Peyer's patch (tissue), 4 donors: Measurements from ENCODE around the gene PTPRK. TPM values are rescaled to one million over a fixed set of nuclear protein-coding genes. Genes with fewer than 3 reads are reported as not detected.

Experiments
- DNase-seq, 3 donors: peaks; one replicate each; pipeline ENCODE4 v3.0.0-alpha.2; 2017 to 2019
- H3K27ac ChIP-seq, 4 donors: fragments of 200-600 bp; sonication (generic); one replicate each; pipeline ENCODE4 v1.5.1; 2016 to 2019
- H3K27me3 ChIP-seq, 2 donors: fragments of 200-600 bp; sonication (generic); one replicate each; pipeline ENCODE4 v1.5.1; 2019
- H3K36me3 ChIP-seq, 3 donors: fragments of 200-600 bp; sonication (generic); one replicate each; pipeline ENCODE4 v1.5.1; 2016 to 2019
- H3K4me1 ChIP-seq, 4 donors: fragments of 200-600 bp; sonication (generic); one replicate each; pipeline ENCODE4 v1.5.1; 2016 to 2019
- H3K4me3 ChIP-seq, 4 donors: fragments of 200-600 bp; sonication (generic); 1 replicate in 3 of 4; 2 replicates in 1 of 4; pipeline ENCODE4 v1.5.1; 2016 to 2019; ENCODE audit warnings: mild to moderate bottlenecking in 1 of 4
- H3K9me3 ChIP-seq, 4 donors: fragments of 200-600 bp; sonication (generic); one replicate each; pipeline ENCODE4 v1.5.1; 2016 to 2019; ENCODE audit warnings: mild to moderate bottlenecking in 1 of 4
- POLR2A ChIP-seq, 2 donors: fragments of 450-650 bp; IDR thresholded peaks; one replicate each; pipeline ENCODE4 v1.5.1; 2017; ENCODE audit warnings: antibody characterized with exemption in 2 of 2, mild to moderate bottlenecking in 2 of 2, moderate library complexity in 2 of 2
- total RNA-seq, 4 donors: library from RNA; depleted of rRNA; stranded (reverse); fragments of >200 nt; gene quantifications; one replicate each; pipeline ENCODE4 v1.1.0, GENCODE V29; 2016
- TF ChIP-seq, protein P1 (sequence below), 6 experiments: fragments of 450-650 bp in 4 of 6; fragments of 200-600 bp in 2 of 6; sonication (generic) in 1 of 6; IDR thresholded peaks; one replicate each; pipeline ENCODE4 v1.5.1; 2017 to 2019; ENCODE audit warnings: antibody characterized with exemption in 6 of 6, mild to moderate bottlenecking in 3 of 6, moderate library complexity in 1 of 6

Gene PTPRK
- total RNA-seq, 4 donors from 2014 or later = 109 to 192 (median 153) TPM

DNA sequence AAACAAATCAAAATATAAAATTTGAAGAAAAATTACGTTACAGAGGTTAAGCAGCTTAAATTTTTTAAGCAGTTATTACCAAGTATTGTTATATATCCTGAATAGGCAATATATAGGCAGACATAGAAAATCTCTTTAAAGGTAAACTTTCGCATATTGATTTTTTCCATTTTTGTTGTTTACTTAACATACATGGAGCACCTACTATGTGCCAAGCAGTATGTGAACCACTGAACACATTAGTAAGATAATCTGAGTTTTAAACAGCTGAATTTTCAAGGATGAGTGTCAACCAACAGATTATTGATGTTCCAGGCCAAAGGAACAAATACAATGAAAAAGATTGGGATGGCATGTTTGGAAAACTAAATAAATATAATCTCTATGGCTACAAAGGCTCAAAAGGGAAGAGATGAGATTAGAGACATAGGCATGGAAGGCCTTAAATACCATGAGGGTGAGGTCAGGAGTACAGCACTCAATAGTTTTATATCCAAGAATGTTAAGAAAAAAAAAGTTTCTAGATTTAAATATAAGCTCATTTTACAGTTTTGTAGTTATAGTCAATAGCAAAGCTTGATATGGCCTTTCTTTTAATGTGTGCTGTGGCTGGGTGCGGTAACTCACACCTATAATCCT lies 277.5 kb downstream of the PTPRK start:
- H3K36me3 ChIP-seq = no peaks in the 10 kb centered on the region
- no peaks in the 10 kb centered on the region for H3K4me1 ChIP-seq
- no peak overlapping the region for H3K4me3 ChIP-seq
- TF ChIP-seq, protein P1, sequence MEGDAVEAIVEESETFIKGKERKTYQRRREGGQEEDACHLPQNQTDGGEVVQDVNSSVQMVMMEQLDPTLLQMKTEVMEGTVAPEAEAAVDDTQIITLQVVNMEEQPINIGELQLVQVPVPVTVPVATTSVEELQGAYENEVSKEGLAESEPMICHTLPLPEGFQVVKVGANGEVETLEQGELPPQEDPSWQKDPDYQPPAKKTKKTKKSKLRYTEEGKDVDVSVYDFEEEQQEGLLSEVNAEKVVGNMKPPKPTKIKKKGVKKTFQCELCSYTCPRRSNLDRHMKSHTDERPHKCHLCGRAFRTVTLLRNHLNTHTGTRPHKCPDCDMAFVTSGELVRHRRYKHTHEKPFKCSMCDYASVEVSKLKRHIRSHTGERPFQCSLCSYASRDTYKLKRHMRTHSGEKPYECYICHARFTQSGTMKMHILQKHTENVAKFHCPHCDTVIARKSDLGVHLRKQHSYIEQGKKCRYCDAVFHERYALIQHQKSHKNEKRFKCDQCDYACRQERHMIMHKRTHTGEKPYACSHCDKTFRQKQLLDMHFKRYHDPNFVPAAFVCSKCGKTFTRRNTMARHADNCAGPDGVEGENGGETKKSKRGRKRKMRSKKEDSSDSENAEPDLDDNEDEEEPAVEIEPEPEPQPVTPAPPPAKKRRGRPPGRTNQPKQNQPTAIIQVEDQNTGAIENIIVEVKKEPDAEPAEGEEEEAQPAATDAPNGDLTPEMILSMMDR (IDR thresholded peaks at IDR 0.05) = no peak
- TF ChIP-seq POLR2A (IDR thresholded peaks at IDR 0.05) = no peak
- H3K27me3 ChIP-seq = no peaks in the 10 kb centered on the region
- DNase-seq = no peak
- H3K9me3 ChIP-seq = no peaks in the 10 kb centered on the region
- no peak overlapping the region for H3K27ac ChIP-seq

DNA sequence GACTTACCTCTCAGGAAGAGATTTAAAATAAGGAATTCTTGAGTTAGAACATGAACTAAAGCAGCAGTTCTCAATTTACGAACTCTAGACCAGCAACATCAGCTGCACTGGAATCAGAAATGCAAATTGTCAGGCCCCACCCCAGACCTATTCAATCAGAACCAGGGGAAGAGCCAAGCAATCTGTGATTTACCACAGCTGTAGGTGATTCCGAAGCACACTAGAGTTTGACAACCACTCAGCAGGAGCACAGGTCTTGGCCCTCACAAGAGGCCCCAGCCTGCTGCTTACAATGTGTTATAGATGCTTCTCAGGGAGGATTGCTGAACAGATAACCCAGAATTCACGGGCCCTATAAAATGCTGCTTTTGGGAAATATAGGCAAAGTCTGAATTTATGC lies 279.2 kb downstream of the PTPRK start:
- H3K27me3 ChIP-seq = no peaks in the 10 kb centered on the region
- no peaks in the 10 kb centered on the region for H3K9me3 ChIP-seq
- DNase-seq = peak in 1 of 3 donors; percentile 25
- peak overlapping the region in 1 of 4 donors; percentile 13 for H3K27ac ChIP-seq
- H3K36me3 ChIP-seq = no peaks in the 10 kb centered on the region
- H3K4me3 ChIP-seq = no peak overlapping the region
- H3K4me1 ChIP-seq = no peaks in the 10 kb centered on the region
- TF ChIP-seq POLR2A (IDR thresholded peaks at IDR 0.05) = no peak
- TF ChIP-seq, protein P1 (IDR thresholded peaks at IDR 0.05) = no peak

DNA sequence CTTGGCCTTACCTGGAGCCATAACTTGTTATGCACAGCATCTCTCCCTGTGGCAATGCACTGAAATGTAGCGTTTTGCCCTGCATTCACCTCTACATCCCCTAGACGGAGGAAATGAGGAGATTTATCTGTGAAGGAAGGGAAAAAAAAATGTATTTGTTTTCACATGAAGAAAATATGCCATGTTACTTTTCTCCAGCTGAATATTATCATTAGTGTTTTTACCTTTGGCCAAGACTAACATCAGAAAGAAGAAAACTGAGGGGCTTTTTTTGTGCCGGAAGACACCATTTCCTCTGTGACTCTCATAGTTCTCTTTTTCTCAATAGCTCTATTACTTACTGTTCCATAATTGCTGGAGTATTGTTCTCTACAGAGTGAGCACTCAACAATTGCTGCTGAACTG lies 280.4 kb downstream of the PTPRK start:
- H3K4me3 ChIP-seq = no peak overlapping the region
- peak overlapping the region in 1 of 4 donors; percentile 13 for H3K27ac ChIP-seq
- TF ChIP-seq, protein P1 (IDR thresholded peaks at IDR 0.05) = no peak
- TF ChIP-seq POLR2A (IDR thresholded peaks at IDR 0.05) = no peak
- no peaks in the 10 kb centered on the region for H3K27me3 ChIP-seq
- H3K9me3 ChIP-seq = no peaks in the 10 kb centered on the region
- H3K4me1 ChIP-seq = no peaks in the 10 kb centered on the region
- H3K36me3 ChIP-seq = no peaks in the 10 kb centered on the region
- no peak for DNase-seq

DNA sequence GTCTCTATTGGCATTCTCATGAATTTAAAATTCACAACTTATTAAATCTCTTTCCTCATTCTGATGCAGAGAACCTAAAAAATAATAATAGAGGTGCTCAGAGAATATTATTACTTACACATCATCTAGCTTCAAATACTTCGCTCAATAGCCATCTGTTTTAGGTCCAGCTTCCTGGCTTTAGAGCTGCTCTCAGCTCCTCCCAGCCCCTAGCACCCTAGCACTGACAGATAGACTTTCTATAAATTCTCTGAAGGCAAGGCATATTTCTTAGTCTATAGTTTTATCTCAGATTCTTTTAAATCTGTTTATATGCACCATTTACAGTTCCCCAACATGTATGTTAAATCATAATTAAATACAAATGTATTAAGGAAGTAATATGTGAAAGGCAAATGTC lies 281.3 kb downstream of the PTPRK start:
- TF ChIP-seq, protein P1 (IDR thresholded peaks at IDR 0.05) = no peak
- no peak for TF ChIP-seq POLR2A (IDR thresholded peaks at IDR 0.05)

DNA sequence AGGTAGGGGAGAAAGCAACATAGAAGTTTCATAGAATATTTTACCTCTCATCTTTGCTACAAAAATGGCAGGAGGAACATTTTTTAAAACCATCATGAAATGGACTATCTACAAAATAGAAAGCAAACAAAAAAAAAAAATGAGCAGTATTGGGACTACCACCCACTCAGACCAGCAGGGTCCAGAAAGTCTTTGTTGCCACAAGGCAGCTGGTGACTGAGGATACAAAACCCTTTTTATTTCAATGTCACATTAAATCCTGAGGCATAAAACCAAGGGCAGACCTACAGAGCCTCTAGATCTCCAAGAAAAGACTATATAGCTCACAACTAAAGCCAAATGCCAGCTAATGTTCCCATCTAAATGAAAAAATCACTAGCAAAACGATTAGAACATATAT lies 282.2 kb downstream of the PTPRK start:
- H3K36me3 ChIP-seq = no peaks in the 10 kb centered on the region
- H3K4me1 ChIP-seq = no peaks in the 10 kb centered on the region
- no peak overlapping the region for H3K4me3 ChIP-seq
- DNase-seq = no peak
- no peaks in the 10 kb centered on the region for H3K9me3 ChIP-seq
- H3K27ac ChIP-seq = no peak overlapping the region
- TF ChIP-seq POLR2A (IDR thresholded peaks at IDR 0.05) = no peak
- TF ChIP-seq, protein P1 (IDR thresholded peaks at IDR 0.05) = no peak
- H3K27me3 ChIP-seq = no peaks in the 10 kb centered on the region

More for the DNA sequence above, 281.3 kb downstream of the PTPRK start:
- no peak overlapping the region for H3K4me3 ChIP-seq
- no peak for DNase-seq
- no peak overlapping the region for H3K27ac ChIP-seq
- H3K9me3 ChIP-seq = no peaks in the 10 kb centered on the region
- H3K27me3 ChIP-seq = no peaks in the 10 kb centered on the region
- H3K4me1 ChIP-seq = no peaks in the 10 kb centered on the region
- H3K36me3 ChIP-seq = no peaks in the 10 kb centered on the region
